ENCODE data around the gene SART1.
"Not testable (repeated sequence)": the region's sequence is repeated elsewhere in the genome, so short reads cannot be mapped to it uniquely, and the experiment has no call there.

SART1 gene

DNA sequence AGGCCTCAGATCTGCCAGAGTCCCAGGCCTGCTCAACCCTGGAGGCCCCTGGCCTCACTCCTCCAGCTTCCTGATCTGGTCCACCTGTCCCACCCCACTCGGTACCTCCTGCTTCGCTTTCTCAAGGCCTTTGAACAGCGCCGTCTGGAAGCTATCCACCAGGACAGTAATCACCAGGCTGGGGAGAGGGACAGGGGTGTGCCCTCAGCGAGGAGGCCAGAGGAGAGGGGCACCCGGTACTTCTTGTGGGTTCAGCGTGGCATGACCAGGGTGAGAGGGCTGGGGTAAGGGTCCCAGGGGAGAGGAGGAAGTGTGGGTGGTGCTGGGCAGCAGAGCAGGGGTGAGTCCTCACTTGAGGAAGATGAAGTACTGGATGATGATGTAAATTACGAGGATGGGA is 58.7 kb downstream of the SART1 start:
- FAIRE-seq, result no peak

DNA sequence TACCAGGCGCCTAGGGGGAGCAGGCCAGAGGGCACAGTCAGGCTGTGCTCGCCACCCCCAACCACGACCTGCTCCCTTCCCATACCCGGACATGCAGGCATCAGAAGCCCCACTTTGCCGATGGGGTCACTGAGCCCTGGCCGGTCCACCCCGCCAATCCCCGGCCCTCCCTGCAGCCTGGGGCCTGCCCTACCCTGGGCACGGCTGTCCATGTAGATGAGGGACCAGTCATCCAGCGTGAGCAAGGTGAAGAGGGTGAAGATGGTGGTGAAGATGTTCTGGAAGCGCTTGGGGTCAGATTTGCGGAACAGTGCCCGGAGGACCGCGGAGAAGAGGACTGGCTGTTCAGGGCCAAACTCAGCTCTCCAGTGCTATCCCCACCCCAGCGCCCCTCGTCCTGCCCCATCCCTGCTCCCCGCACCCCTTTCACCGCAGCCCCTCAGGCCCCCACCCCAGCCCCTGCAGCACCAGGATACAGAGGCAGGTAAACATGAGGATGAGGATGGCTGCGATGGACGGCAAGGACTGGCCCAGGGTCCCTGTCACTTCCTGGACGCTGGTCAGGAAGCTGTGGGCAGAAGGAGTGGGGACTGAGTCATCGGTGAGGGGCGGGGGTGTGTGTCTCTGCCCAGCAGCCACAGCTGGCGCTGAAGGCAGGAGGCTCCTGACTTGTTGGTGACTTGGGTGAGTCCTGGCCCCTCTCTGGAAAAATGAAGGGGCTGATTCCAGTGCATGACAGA is 59.3 kb downstream of the SART1 start:
- FAIRE-seq, result no peak

DNA sequence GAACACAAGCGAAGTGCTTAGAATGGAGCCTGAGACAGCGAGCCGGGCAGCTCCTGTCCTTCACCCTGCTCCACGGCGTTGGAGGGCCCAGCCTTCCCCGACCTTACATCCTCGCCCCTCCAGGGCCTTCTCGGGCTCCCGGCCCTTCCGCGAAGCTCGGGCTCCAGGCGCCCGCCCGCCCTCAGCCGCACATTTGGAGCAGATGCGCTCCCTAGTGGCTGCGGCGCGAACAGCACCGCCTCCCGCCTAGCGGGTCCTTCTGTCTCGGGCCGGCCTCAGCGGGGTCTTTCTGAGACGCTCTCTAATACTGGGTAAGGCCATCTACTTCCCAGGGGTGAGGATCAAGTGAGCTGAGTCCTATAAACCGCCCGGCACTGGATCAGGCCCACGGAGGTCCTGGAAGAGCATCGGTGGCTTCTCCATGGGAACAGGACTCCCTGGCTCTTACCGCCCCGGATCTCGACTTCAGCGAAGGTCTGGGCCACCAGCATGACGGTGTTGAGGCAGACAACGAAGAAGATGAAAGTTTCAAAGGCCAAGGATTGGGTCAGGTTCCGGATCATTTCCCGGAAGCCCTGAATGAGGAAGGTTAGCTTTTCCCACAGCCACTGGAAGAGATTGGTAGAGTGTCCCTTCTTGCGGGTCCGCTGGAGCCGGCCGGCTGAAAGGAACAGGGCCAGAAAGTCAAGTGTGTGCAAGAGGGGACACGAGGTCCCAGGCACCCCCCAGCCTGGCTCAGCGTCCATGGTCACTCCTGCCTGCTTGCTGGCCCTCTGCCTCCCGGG is 61.1 kb downstream of the SART1 start:
- no peak for FAIRE-seq

DNA sequence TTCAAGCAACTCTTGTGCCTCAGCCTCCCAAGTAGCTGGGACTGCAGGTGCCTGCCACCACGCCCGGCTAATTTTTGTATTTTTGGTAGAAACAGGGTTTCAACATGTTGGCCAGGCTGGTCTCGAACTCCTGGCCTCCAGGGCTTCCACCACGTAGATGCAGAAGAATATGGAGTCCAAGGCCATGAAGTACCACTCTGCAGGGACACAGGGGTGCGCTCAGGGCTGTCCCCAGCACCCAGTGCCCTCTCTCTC is 61.6 kb downstream of the SART1 start:
- not testable (repeated sequence) for FAIRE-seq

DNA sequence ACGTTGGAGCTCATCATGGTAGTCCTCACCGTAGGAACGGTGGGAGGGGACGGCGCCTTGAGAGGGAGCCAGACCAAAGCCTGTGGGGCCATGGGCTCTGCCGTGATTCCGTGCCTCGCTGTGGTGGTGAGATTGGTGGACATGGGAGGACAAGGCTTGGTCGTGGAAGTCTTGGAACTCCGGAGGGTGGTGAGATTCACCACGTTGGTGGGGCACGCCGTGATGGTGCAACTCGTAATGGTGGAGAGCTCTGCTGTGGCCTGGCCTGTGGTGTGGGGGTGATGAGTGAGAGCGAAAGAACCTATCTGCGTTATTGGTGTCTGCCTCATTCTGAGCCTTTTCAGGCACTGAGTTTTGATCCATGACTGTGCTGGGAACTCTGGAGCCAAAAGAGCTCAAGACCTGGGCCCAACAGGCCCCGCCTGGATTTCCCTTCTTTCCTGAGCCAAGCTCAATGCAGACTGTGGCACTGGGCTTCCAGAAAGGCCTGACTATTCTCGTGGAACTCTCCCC is 64.5 kb downstream of the SART1 start, which contains the start of gene CATSPER1:
CATSPER1 (minus strand) TSS at position 463 of the 513 bp plus-strand sequence; CDS start at position 363, 100 bp downstream.
- no peak for FAIRE-seq

Data from TTC549 (cell line).